Stimulated activated CD4-positive, alpha-beta T cell treated with anti-CD3 and anti-CD28 coated beads, Interleukin-12 subunit alpha, Interleukin-12 subunit beta, amount 100 ng/mL, for 4 hours (primary cell): ENCODE data around the gene RBM6.
"Not testable (repeated sequence)": the region's sequence is repeated elsewhere in the genome, so short reads cannot be mapped to it uniquely, and the experiment has no call there.

Experiments used
- DNase-seq: peaks from one replicate; pipeline ENCODE4 v3.0.0-alpha.2; 2020

RBM6 gene

GRCh38 chr3:49939858-49940666 lies at the start of gene RBM6:
TSS of gene RBM6 (plus strand) at chr3:49940150. CDS start at chr3:49962642, 22,492 bp downstream.
- peak; percentile 93 for DNase-seq

- no peak for DNase-seq
Measured at GRCh38 chr3:49895791-49896190, 44.2 kb upstream of the RBM6 start.

- DNase-seq = no peak
Measured at GRCh38 chr3:49896345-49896744, 43.6 kb upstream of the RBM6 start.

- no peak for DNase-seq
Measured at GRCh38 chr3:49898991-49899390, 41.0 kb upstream of the RBM6 start.

- no peak for DNase-seq
Measured at GRCh38 chr3:49899815-49900214, 40.1 kb upstream of the RBM6 start.

GRCh38 chr3:49900491-49901153 lies 39.3 kb upstream of the RBM6 start:
- no peak for DNase-seq

- no peak for DNase-seq
Measured at GRCh38 chr3:49901366-49902339, 38.3 kb upstream of the RBM6 start.

- no peak for DNase-seq
Measured at GRCh38 chr3:49902511-49903345, 37.2 kb upstream of the RBM6 start.

GRCh38 chr3:49903451-49904424 lies 36.2 kb upstream of the RBM6 start, which contains the start of gene MST1R:
TSS of gene MST1R (minus strand) at chr3:49903873. CDS start at chr3:49903609, 264 bp downstream.
- DNase-seq = peak; percentile 81

- not testable (repeated sequence) for DNase-seq
Measured at GRCh38 chr3:49904448-49904847, 35.5 kb upstream of the RBM6 start.

GRCh38 chr3:49906073-49906743 lies 33.7 kb upstream of the RBM6 start:
- peak; percentile 42 for DNase-seq

- DNase-seq = no peak
Measured at GRCh38 chr3:49908373-49909199, 31.4 kb upstream of the RBM6 start.

- no peak for DNase-seq
Measured at GRCh38 chr3:49910409-49911123, 29.4 kb upstream of the RBM6 start.

GRCh38 chr3:49911124-49911420 lies 28.9 kb upstream of the RBM6 start:
- DNase-seq = no peak

- no peak for DNase-seq
Measured at GRCh38 chr3:49911611-49912010, 28.3 kb upstream of the RBM6 start.

GRCh38 chr3:49912881-49913281 lies 27.1 kb upstream of the RBM6 start:
- no peak for DNase-seq

- no peak for DNase-seq
Measured at GRCh38 chr3:49914906-49915305, 25.0 kb upstream of the RBM6 start.

GRCh38 chr3:49916686-49917085 lies 23.3 kb upstream of the RBM6 start:
- no peak for DNase-seq
